H1 (cell line): ENCODE measurements around the gene ARHGAP24. TPM values are rescaled to one million over a fixed set of nuclear protein-coding genes. Genes with fewer than 3 reads are reported as not detected.

ENCODE experiments used
- CTCF ChIA-PET: fragments of 300-600 bp; sonication (Branson Sonifier 250); formaldehyde crosslinking; loops from one replicate; lab custom pipeline; 2021; ENCODE audit not compliant: partially characterized antibody; lab: Charles Lee
- POLR2A ChIA-PET: fragments of 300-600 bp; sonication (Branson Sonifier 250); formaldehyde crosslinking; loops from one replicate; lab custom pipeline; 2021; ENCODE audit warnings: inconsistent platforms; ENCODE audit not compliant: partially characterized antibody; lab: Charles Lee
- DNase-seq, 2 experiments: peaks; one replicate each; pipeline versions ENCODE4 v3.0.0 to v3.0.0-alpha.2; 2010 to 2022; ENCODE audit warnings: low spot score in 2 of 2, low read depth in 1 of 2, mixed read lengths in 1 of 2
- FAIRE-seq: peaks from 2 replicates; lab custom pipeline; 2011; peaks lifted over from hg19 to GRCh38; lab: Jason Lieb, UNC
- H2AFZ ChIP-seq: 2 replicates; pipeline ENCODE4 v1.8.1; 2012; ENCODE audit warnings: low read length, inconsistent platforms
- H2AK5ac ChIP-seq: 2 replicates; pipeline ENCODE4 v1.6.1; 2013; ENCODE audit warnings: low read depth, low read length
- H2BK120ac ChIP-seq: replicated peaks from 2 replicates; pipeline ENCODE3; 2013; ENCODE audit warnings: low read depth, low read length, inconsistent platforms
- H2BK12ac ChIP-seq: 2 replicates; pipeline ENCODE4 v1.6.1; 2013; ENCODE audit warnings: low read depth, low read length
- H2BK15ac ChIP-seq: 2 replicates; pipeline ENCODE4 v1.6.1; 2013; ENCODE audit warnings: low read length
- H2BK20ac ChIP-seq: 2 replicates; pipeline ENCODE4 v1.6.1; 2013; ENCODE audit warnings: low read length
- H2BK5ac ChIP-seq: 2 replicates; pipeline ENCODE4 v1.6.1; 2013; ENCODE audit warnings: low read depth, low read length
- H3K14ac ChIP-seq: 2 replicates; pipeline ENCODE4 v1.6.1; 2013; ENCODE audit warnings: inconsistent platforms; ENCODE audit not compliant: insufficient read length
- H3K18ac ChIP-seq: 2 replicates; pipeline ENCODE4 v1.6.1; 2013; ENCODE audit warnings: low read length; ENCODE audit errors: extremely low read depth
- H3K23ac ChIP-seq: 2 replicates; pipeline ENCODE4 v1.6.1; 2013; ENCODE audit warnings: inconsistent platforms; ENCODE audit not compliant: insufficient read length
- H3K23me2 ChIP-seq: 2 replicates; pipeline ENCODE4 v1.6.1; 2013; ENCODE audit warnings: low read depth, low read length
- H3K27ac ChIP-seq: 2 replicates; pipeline ENCODE4 v1.6.1; 2011; ENCODE audit warnings: low read depth, low read length, inconsistent platforms
- H3K27me3 ChIP-seq, 4 experiments: replicated peaks in 1 of 4; 1 replicate in 1 of 4; 2 replicates in 3 of 4; pipeline versions ENCODE4 v1.6.1 to v1.8.1; 2011 to 2013; ENCODE audit warnings: low read length in 3 of 4, mild to moderate bottlenecking in 3 of 4, inconsistent platforms in 2 of 4, mixed read lengths in 2 of 4, moderate library complexity in 1 of 4; ENCODE audit not compliant: control insufficient read depth in 3 of 4, insufficient read depth in 3 of 4; ENCODE audit errors: extremely low read depth in 1 of 4
- H3K36me3 ChIP-seq, 4 experiments: 2 replicates each; pipeline versions ENCODE4 v1.6.1 to v1.8.1; 2011 to 2013; ENCODE audit warnings: mild to moderate bottlenecking in 4 of 4, low read length in 3 of 4, moderate library complexity in 2 of 4, control low read depth in 1 of 4, inconsistent platforms in 1 of 4; ENCODE audit not compliant: insufficient read depth in 4 of 4, control insufficient read depth in 2 of 4
- H3K4ac ChIP-seq: replicated peaks from 2 replicates; pipeline ENCODE3; 2013; ENCODE audit warnings: low read length, low read depth, mixed read lengths, inconsistent platforms; ENCODE audit not compliant: insufficient read length
- H3K4me1 ChIP-seq, 4 experiments: replicated peaks in 1 of 4; 1 replicate in 1 of 4; 2 replicates in 3 of 4; pipeline versions ENCODE4 v1.6.1 to v1.8.1; 2011 to 2013; ENCODE audit warnings: low read length in 3 of 4, inconsistent platforms in 2 of 4, mixed read lengths in 1 of 4; ENCODE audit not compliant: insufficient read depth in 4 of 4, control insufficient read depth in 3 of 4
- H3K4me2 ChIP-seq, 2 experiments: 2 replicates each; pipeline versions ENCODE4 v1.6.1 to v1.8.1; 2011 to 2013; ENCODE audit warnings: low read depth in 2 of 2, low read length in 2 of 2, control low read depth in 1 of 2, inconsistent platforms in 1 of 2, mild to moderate bottlenecking in 1 of 2; ENCODE audit not compliant: insufficient read depth in 1 of 2
- H3K4me3 ChIP-seq, 4 experiments: fragments of 200-600, 300-600 bp in 1 of 4; sonication (generic), shearing (Covaris generic), sonication (Bioruptor Twin) in 1 of 4; 2 replicates each; pipeline versions ENCODE4 v1.5.1 to v1.8.1; 2011 to 2016; ENCODE audit warnings: low read length in 4 of 4, low read depth in 3 of 4, control low read depth in 2 of 4, inconsistent platforms in 2 of 4, mild to moderate bottlenecking in 2 of 4, mixed read lengths in 1 of 4, moderate library complexity in 1 of 4; ENCODE audit not compliant: insufficient read depth in 2 of 4; ENCODE audit errors: extremely low read depth in 1 of 4
- H3K56ac ChIP-seq: replicated peaks from 2 replicates; pipeline ENCODE3; 2013; ENCODE audit warnings: low read depth, mild to moderate bottlenecking, mixed read lengths, low read length, inconsistent platforms; ENCODE audit not compliant: insufficient read length
- H3K79me1 ChIP-seq: 2 replicates; pipeline ENCODE4 v1.6.1; 2013; ENCODE audit warnings: low read depth, low read length, control low read depth
- H3K79me2 ChIP-seq, 2 experiments: 2 replicates each; pipeline versions ENCODE4 v1.6.1 to v1.8.1; 2012 to 2013; ENCODE audit warnings: low read length in 2 of 2, mild to moderate bottlenecking in 2 of 2, inconsistent platforms in 1 of 2; ENCODE audit not compliant: insufficient read depth in 2 of 2, control insufficient read depth in 1 of 2
- H3K9ac ChIP-seq, 4 experiments: replicated peaks in 1 of 4; 1 replicate in 1 of 4; 2 replicates in 3 of 4; pipeline versions ENCODE4 v1.6.1 to v1.8.1; 2011 to 2013; ENCODE audit warnings: low read depth in 3 of 4, low read length in 3 of 4, control low read depth in 2 of 4, mild to moderate bottlenecking in 2 of 4, moderate library complexity in 2 of 4, inconsistent platforms in 1 of 4; ENCODE audit errors: extremely low read depth in 1 of 4
- H3K9me3 ChIP-seq, 2 experiments: 2 replicates each; pipeline versions ENCODE4 v1.6.1 to v1.8.1; 2012 to 2013; ENCODE audit warnings: mild to moderate bottlenecking in 2 of 2, moderate library complexity in 2 of 2, control low read depth in 1 of 2, inconsistent platforms in 1 of 2, low read depth in 1 of 2, low read length in 1 of 2, mixed read lengths in 1 of 2; ENCODE audit not compliant: insufficient read depth in 2 of 2
- H4K20me1 ChIP-seq, 2 experiments: replicated peaks in 1 of 2; 2 replicates each; pipeline versions ENCODE3 to v1.8.1; 2011 to 2013; ENCODE audit warnings: inconsistent platforms in 2 of 2, low read length in 2 of 2, mild to moderate bottlenecking in 1 of 2; ENCODE audit not compliant: insufficient read depth in 2 of 2, control insufficient read depth in 1 of 2
- H4K5ac ChIP-seq: 2 replicates; pipeline ENCODE4 v1.6.1; 2013; ENCODE audit warnings: low read length, low read depth, mixed read lengths, inconsistent platforms; ENCODE audit not compliant: insufficient read length
- H4K8ac ChIP-seq: 2 replicates; pipeline ENCODE4 v1.8.0; 2013; ENCODE audit warnings: mild to moderate bottlenecking, moderate library complexity, low read length, inconsistent platforms; ENCODE audit not compliant: insufficient read depth; ENCODE audit errors: extremely low read depth
- H4K91ac ChIP-seq: replicated peaks from 2 replicates; pipeline ENCODE3; 2013; ENCODE audit warnings: low read length, mixed read lengths, inconsistent platforms; ENCODE audit not compliant: insufficient read length
- EZH2 ChIP-seq: fragments of 200-600 bp; sonication (generic); IDR thresholded peaks from 2 replicates; pipeline ENCODE4 v1.7.1; 2012; ENCODE audit warnings: low read depth, mild to moderate bottlenecking, moderate library complexity, low read length, inconsistent platforms; ENCODE audit not compliant: severe bottlenecking
- JUN ChIP-seq: IDR thresholded peaks from 2 replicates; pipeline ENCODE4 v1.6.1; 2011; ENCODE audit warnings: low read depth, mild to moderate bottlenecking, improper control_type of control experiment, low read length
- MAFK ChIP-seq: IDR thresholded peaks from 2 replicates; pipeline ENCODE4 v1.6.1; 2012; ENCODE audit warnings: low read depth, mild to moderate bottlenecking, improper control_type of control experiment, low read length
- RAD21 ChIP-seq, 2 experiments: IDR thresholded peaks in 1 of 2; conservative IDR thresholded peaks in 1 of 2; 2 replicates each; pipeline ENCODE4 v1.6.1; 2011; ENCODE audit warnings: low read depth in 2 of 2, low read length in 2 of 2, improper control_type of control experiment in 1 of 2, inconsistent platforms in 1 of 2, mild to moderate bottlenecking in 1 of 2, moderate library complexity in 1 of 2
- RNF2 ChIP-seq: fragments of 200-900, 300-1000 bp; sonication (generic); IDR thresholded peaks from 2 replicates; pipeline ENCODE4 v1.7.1; 2016; ENCODE audit warnings: borderline replicate concordance, low read depth, mild to moderate bottlenecking, antibody characterized with exemption, low read length; ENCODE audit not compliant: poor library complexity, severe bottlenecking; ENCODE audit errors: missing control alignments
- WGBS, 2 experiments: shearing (Covaris generic) in 1 of 2; methylation state at CpG; one replicate each; pipeline versions ENCODE4 v1.1.6 to v1.1.7; 2013 to 2015; ENCODE audit warnings: low lambda C conversion rate in 2 of 2, mixed read lengths in 2 of 2, inconsistent platforms in 1 of 2, low coverage in 1 of 2, missing lambda C conversion rate in 1 of 2; ENCODE audit not compliant: insufficient replicate concordance in 2 of 2, insufficient coverage in 1 of 2, insufficient read length in 1 of 2; ENCODE audit errors: extremely low coverage in 1 of 2, missing lambda C conversion rate in 1 of 2; 5-methylcytosine and 5-hydroxymethylcytosine counted together
- polyA plus RNA-seq, 7 experiments: library from polyadenylated mRNA; depleted of rRNA in 3 of 7; stranded (reverse) in 5 of 7; unstranded in 2 of 7; fragments of >200 nt in 5 of 7; fragments of 200-250 nt in 2 of 7; gene quantifications; 1 replicate in 5 of 7; 2 replicates in 1 of 7; 4 replicates in 1 of 7; pipeline versions ENCODE4 v1.2.1 to v1.2.3, GENCODE V29; 2011 to 2013; ENCODE audit warnings: missing spikeins in 2 of 7, mixed read lengths in 2 of 7
- total RNA-seq: library from RNA; stranded (reverse); fragmentation: NEBNext Ultra II Directional; extraction: Animal tissue kit (Norgen Biotek cat#: 25700); gene quantifications from 2 replicates; pipeline ENCODE4 v1.2.1, GENCODE V29; 2021

The ARHGAP24 gene
- total and polyA plus RNA-seq, 2 of the 8 experiments (the other 6 are each of a cell fraction or from before 2014, with no cell fraction given) = 0.08 to 0.50 TPM

- no peak overlapping the region for H4K91ac ChIP-seq
- H3K4ac ChIP-seq = no peak overlapping the region
- WGBS, 2 experiments = 92% methylated on average over 4 of the region's 4 CpGs; no CpG with 5 or more reads in 1 of the 2 experiments
- FAIRE-seq = no peak
- H2AK5ac ChIP-seq = no peak overlapping the region
- no peak overlapping the region for H2BK5ac ChIP-seq
- no peaks in the 10 kb centered on the region for H3K27me3 ChIP-seq
- no peak overlapping the region for H2BK120ac ChIP-seq
- ChIA-PET POLR2A (no interaction called here), CTCF (interaction anchor here (0.6 to 1.5 kb wide), 3 partner anchors 9 to 186 kb away, joined by 3 to 5 read pairs (median 4); no protein-coding TSS in a partner anchor)
- H2BK20ac ChIP-seq = no peak overlapping the region
- peaks cover 0 to 2% of the 10 kb centered on the region in 2 experiments; a peak in 1 of 4 replicates for H3K9me3 ChIP-seq
- no peak overlapping the region for H3K4me3 ChIP-seq
- peaks cover 0 to 9% (median 1%) of the 10 kb centered on the region in 4 experiments; a peak in 2 of 7 replicates for H3K4me1 ChIP-seq
- H3K36me3 ChIP-seq = no peaks in the 10 kb centered on the region
- H3K23ac ChIP-seq = no peak overlapping the region
- no peak overlapping the region for H3K18ac ChIP-seq
- H3K23me2 ChIP-seq = no peaks in the 10 kb centered on the region
- no peak overlapping the region for H2BK12ac ChIP-seq
- no peak overlapping the region for H2AFZ ChIP-seq
- H4K20me1 ChIP-seq = no peaks in the 10 kb centered on the region
- no peak overlapping the region for H2BK15ac ChIP-seq
- H3K79me1 ChIP-seq = no peaks in the 10 kb centered on the region
- no peak overlapping the region for H4K8ac ChIP-seq
- no peak overlapping the region for H3K9ac ChIP-seq
- H3K27ac ChIP-seq = no peak overlapping the region
- DNase-seq = no peak
- no peaks in the 10 kb centered on the region for H3K79me2 ChIP-seq
- H4K5ac ChIP-seq = no peak overlapping the region
- H3K14ac ChIP-seq = no peak overlapping the region
- TF ChIP-seq JUN (no peak), RNF2 (no peak), RAD21 (IDR thresholded peaks at IDR 0.05 in 1 of 2, conservative IDR thresholded peaks at IDR 0.05 in 1 of 2; ENCODE audit: low read depth in 2 of 2, low read length in 2 of 2) (no peak), MAFK (no peak), EZH2 (no peak)
- H3K56ac ChIP-seq = no peak overlapping the region
- H3K4me2 ChIP-seq = no peak overlapping the region
These were observed 561.8 kb downstream of the ARHGAP24 start for GRCh38 chr4:86036736-86037135.
